Nucleus accumbens (tissue), 56 donors: ENCODE results near the gene C12orf42.

ENCODE experiments used
- DNase-seq, 56 donors: peaks; one replicate each; lab custom pipeline; 2025; lab: John Stamatoyannopoulos, UW

Gene C12orf42

GRCh38 chr12:103495469-103496456, at the start of gene C12orf42:
C12orf42 (minus strand) TSS chr12:103495968; CDS start chr12:103478426, 17,542 bp downstream.
- peak in 28 of 56 donors; percentile 5 to 68 (median 25) for DNase-seq

GRCh38 chr12:103542078-103542477, 46.3 kb upstream of the C12orf42 start:
- DNase-seq = no peak

GRCh38 chr12:103540319-103540718, 44.6 kb upstream of the C12orf42 start:
- no peak for DNase-seq

- no peak for DNase-seq
These were observed 42.6 kb upstream of the C12orf42 start for GRCh38 chr12:103538397-103538796.

GRCh38 chr12:103530307-103531066, 34.7 kb upstream of the C12orf42 start:
- no peak for DNase-seq

- DNase-seq = no peak
These were observed 33.5 kb upstream of the C12orf42 start for GRCh38 chr12:103529306-103529705.

GRCh38 chr12:103524238-103524875, 28.6 kb upstream of the C12orf42 start:
- DNase-seq = no peak

- DNase-seq = no peak
These were observed 28.0 kb upstream of the C12orf42 start for GRCh38 chr12:103523771-103524170.

GRCh38 chr12:103520686-103521215, 25.0 kb upstream of the C12orf42 start:
- DNase-seq = no peak

- no peak for DNase-seq
These were observed 23.9 kb upstream of the C12orf42 start for GRCh38 chr12:103519632-103520031.

GRCh38 chr12:103518899-103519298, 23.1 kb upstream of the C12orf42 start:
- DNase-seq = no peak

GRCh38 chr12:103517161-103517560, 21.4 kb upstream of the C12orf42 start:
- no peak for DNase-seq

- no peak for DNase-seq
These were observed 19.6 kb upstream of the C12orf42 start for GRCh38 chr12:103515341-103515740.

GRCh38 chr12:103513875-103514274, 18.1 kb upstream of the C12orf42 start:
- DNase-seq = no peak

- no peak for DNase-seq
These were observed 9.8 kb upstream of the C12orf42 start for GRCh38 chr12:103505371-103506236.

GRCh38 chr12:103504606-103505005, 8.8 kb upstream of the C12orf42 start:
- DNase-seq = no peak

- peak in 3 of 56 donors; percentile 2 to 8 (median 5) for DNase-seq
These were observed 8.0 kb upstream of the C12orf42 start for GRCh38 chr12:103503546-103504480.

GRCh38 chr12:103501447-103501846, 5.7 kb upstream of the C12orf42 start:
- no peak for DNase-seq
